Panc1 (cell line): ENCODE data around the gene NAA80. TPM values are rescaled to one million over a fixed set of nuclear protein-coding genes. Genes with fewer than 3 reads are reported as not detected.

Experiments used
- ATAC-seq: fragments of 200-7000 bp; cut with Tn5 transposase; 2 replicates; pipeline ENCODE4 v1.9.1; 2020; ENCODE audit warnings: mild to moderate bottlenecking, moderate library complexity
- BruUV-seq: library from RNA; stranded (reverse); fragments of 400-500 nt; replicated peaks from 2 replicates; lab custom pipeline; 2021; lab: Mats Ljungman, UMichigan
- CTCF ChIA-PET: fragments of 300-600 bp; sonication (Branson Sonifier 250); formaldehyde crosslinking; loops from one replicate; lab custom pipeline; 2022; ENCODE audit warnings: antibody characterized with exemption; lab: Charles Lee
- POLR2A ChIA-PET: fragments of 300-600 bp; sonication (Branson Sonifier 250); formaldehyde crosslinking; loops from one replicate; lab custom pipeline; 2022; ENCODE audit warnings: antibody characterized with exemption; lab: Charles Lee
- DNase-seq: peaks from one replicate; pipeline ENCODE4 v3.0.0-alpha.2; 2010; ENCODE audit warnings: low read depth, low spot score
- H3K27ac ChIP-seq: 2 replicates; pipeline ENCODE4 v1.5.1; 2011; ENCODE audit warnings: mild to moderate bottlenecking, low read length, inconsistent platforms
- H3K27me3 ChIP-seq: fragments of 200-500 bp; sonication (Bioruptor generic); 2 replicates; pipeline ENCODE4 v1.6.0; 2014; ENCODE audit warnings: low read length, inconsistent platforms; ENCODE audit not compliant: control insufficient read depth, insufficient read depth
- H3K36me3 ChIP-seq: fragments of 200-500 bp; sonication (Bioruptor generic); 2 replicates; pipeline ENCODE4 v1.5.1; 2014; ENCODE audit warnings: inconsistent platforms, mild to moderate bottlenecking, low read length, moderate library complexity; ENCODE audit not compliant: control insufficient read depth, insufficient read depth
- H3K4me1 ChIP-seq: 2 replicates; pipeline ENCODE4 v1.5.1; 2011; ENCODE audit warnings: inconsistent platforms, mild to moderate bottlenecking, low read length, moderate library complexity; ENCODE audit not compliant: control insufficient read depth, insufficient read depth
- H3K4me3 ChIP-seq, 2 experiments: 2 replicates each; pipeline ENCODE4 v1.5.1; 2011 to 2012; ENCODE audit warnings: low read depth in 2 of 2, low read length in 2 of 2, mild to moderate bottlenecking in 2 of 2, inconsistent platforms in 1 of 2, moderate library complexity in 1 of 2
- H3K9me3 ChIP-seq: fragments of 200-500 bp; sonication (Bioruptor generic); 2 replicates; pipeline ENCODE4 v1.5.1; 2014; ENCODE audit warnings: low read depth, mild to moderate bottlenecking, inconsistent platforms, low read length, moderate library complexity; ENCODE audit not compliant: control insufficient read depth, insufficient read depth
- CTCF ChIP-seq: fragments of 450-650 bp; IDR thresholded peaks from 2 replicates; pipeline ENCODE4 v1.5.1; 2017; ENCODE audit warnings: mild to moderate bottlenecking
- POLR2AphosphoS5 ChIP-seq: IDR thresholded peaks from 2 replicates; pipeline ENCODE4 v1.6.1; 2012; ENCODE audit warnings: mild to moderate bottlenecking, low read depth, low read length, moderate library complexity
- SIN3A ChIP-seq: IDR thresholded peaks from 2 replicates; pipeline ENCODE4 v1.6.1; 2012; ENCODE audit warnings: low read depth, mild to moderate bottlenecking, low read length, moderate library complexity, borderline replicate concordance; ENCODE audit not compliant: insufficient read depth
- TCF7L2 ChIP-seq: IDR thresholded peaks from 2 replicates; pipeline ENCODE4 v1.6.1; 2011; ENCODE audit warnings: mild to moderate bottlenecking, low read depth, low read length, inconsistent platforms
- in situ Hi-C: cut with HindIII; loops from 2 replicates; pipeline ENCODE4 v1.10.0; 2016; ENCODE audit warnings: low sequenced_read_pairs, low pct_unique_long_range_greater_than_20kb
- intact Hi-C: fragments of 100-400 bp; cut with micrococcal nuclease; formaldehyde crosslinking; loops from one replicate; pipeline ENCODE4 v1.10.0; 2022; ENCODE audit not compliant: unreplicated experiment
- total RNA-seq: library from RNA; stranded (reverse); gene quantifications from one replicate; pipeline ENCODE4 v1.2.1, GENCODE V29; 2021; ENCODE audit not compliant: unreplicated experiment
- TF ChIP-seq, protein P1 (sequence below), 2 experiments: IDR thresholded peaks; 2 replicates each; pipeline ENCODE4 v1.6.1; 2011 to 2012; ENCODE audit warnings: low read depth in 2 of 2, control low read depth in 1 of 2, low read length in 1 of 2, mild to moderate bottlenecking in 1 of 2, moderate library complexity in 1 of 2; ENCODE audit not compliant: insufficient read depth in 1 of 2

Gene NAA80
- total RNA-seq, 1 experiment from 2014 or later: 7.2 TPM

GRCh38 chr3:50256978-50257890, 42.0 kb downstream of the NAA80 start:
- Histone ChIP-seq H3K4me1 (peaks cover 9% of the 10 kb centered on the region), H3K9me3 (no peaks in the 10 kb centered on the region), H3K27ac (no peak overlapping the region), H3K27me3 (no peaks in the 10 kb centered on the region), H3K36me3 (no peaks in the 10 kb centered on the region), H3K4me3 (no peak overlapping the region)
- ChIA-PET POLR2A (no interaction called here), CTCF (interaction anchor here (0.5 to 0.6 kb wide), 2 partner anchors 14 to 1219 kb away, joined by 4 to 7 read pairs; no protein-coding TSS in a partner anchor)
- no TSS peak for BruUV-seq
- TF ChIP-seq CTCF (peak; percentile 29), TCF7L2 (no peak)
- DNase-seq: no peak
- intact Hi-C loops (no loop called here), in situ Hi-C loops (no loop called here)
- 0 out of 2 replicates have a peak, but pooled peaks have one; percentile 24 for ATAC-seq

DNA sequence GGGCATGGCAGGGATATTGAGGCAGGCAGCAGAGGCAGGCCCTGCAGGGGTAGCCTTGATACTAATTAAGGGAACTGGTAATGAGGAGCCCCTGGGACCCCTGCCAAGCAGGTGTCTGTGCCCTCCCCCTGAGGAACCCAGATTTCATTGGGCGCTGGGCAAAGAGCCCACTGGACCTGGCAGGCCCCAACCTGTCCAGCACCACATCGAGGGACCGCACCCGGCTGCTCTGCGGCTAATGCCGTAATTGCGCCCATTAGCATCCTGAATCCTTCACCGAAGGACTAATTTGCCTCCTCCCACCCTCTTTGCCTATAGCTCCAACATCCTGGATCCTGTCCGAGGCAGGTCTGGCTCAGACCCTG, 44.0 kb downstream of the NAA80 start:
- DNase-seq (no peak), ATAC-seq (no peak)
- Histone ChIP-seq H3K36me3 (no peaks in the 10 kb centered on the region), H3K27ac (no peak overlapping the region), H3K4me1 (no peaks in the 10 kb centered on the region; the same call in 1 of the 2 replicates), H3K27me3 (no peaks in the 10 kb centered on the region), H3K9me3 (no peaks in the 10 kb centered on the region), H3K4me3 (no peak overlapping the region)
- intact Hi-C loops: no loop called here
- BruUV-seq: no TSS peak
- CTCF ChIA-PET: no interaction called here
- in situ Hi-C loops: no loop called here
- TF ChIP-seq CTCF: no peak
- TF ChIP-seq, protein P1, sequence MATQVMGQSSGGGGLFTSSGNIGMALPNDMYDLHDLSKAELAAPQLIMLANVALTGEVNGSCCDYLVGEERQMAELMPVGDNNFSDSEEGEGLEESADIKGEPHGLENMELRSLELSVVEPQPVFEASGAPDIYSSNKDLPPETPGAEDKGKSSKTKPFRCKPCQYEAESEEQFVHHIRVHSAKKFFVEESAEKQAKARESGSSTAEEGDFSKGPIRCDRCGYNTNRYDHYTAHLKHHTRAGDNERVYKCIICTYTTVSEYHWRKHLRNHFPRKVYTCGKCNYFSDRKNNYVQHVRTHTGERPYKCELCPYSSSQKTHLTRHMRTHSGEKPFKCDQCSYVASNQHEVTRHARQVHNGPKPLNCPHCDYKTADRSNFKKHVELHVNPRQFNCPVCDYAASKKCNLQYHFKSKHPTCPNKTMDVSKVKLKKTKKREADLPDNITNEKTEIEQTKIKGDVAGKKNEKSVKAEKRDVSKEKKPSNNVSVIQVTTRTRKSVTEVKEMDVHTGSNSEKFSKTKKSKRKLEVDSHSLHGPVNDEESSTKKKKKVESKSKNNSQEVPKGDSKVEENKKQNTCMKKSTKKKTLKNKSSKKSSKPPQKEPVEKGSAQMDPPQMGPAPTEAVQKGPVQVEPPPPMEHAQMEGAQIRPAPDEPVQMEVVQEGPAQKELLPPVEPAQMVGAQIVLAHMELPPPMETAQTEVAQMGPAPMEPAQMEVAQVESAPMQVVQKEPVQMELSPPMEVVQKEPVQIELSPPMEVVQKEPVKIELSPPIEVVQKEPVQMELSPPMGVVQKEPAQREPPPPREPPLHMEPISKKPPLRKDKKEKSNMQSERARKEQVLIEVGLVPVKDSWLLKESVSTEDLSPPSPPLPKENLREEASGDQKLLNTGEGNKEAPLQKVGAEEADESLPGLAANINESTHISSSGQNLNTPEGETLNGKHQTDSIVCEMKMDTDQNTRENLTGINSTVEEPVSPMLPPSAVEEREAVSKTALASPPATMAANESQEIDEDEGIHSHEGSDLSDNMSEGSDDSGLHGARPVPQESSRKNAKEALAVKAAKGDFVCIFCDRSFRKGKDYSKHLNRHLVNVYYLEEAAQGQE (IDR thresholded peaks at IDR 0.05; ENCODE audit: insufficient read depth in 1 of 2, low read depth in 2 of 2, low read length in 1 of 2): no peak
- no peak for TF ChIP-seq SIN3A
- TF ChIP-seq POLR2AphosphoS5: no peak
- no peak for TF ChIP-seq TCF7L2
- POLR2A ChIA-PET: no interaction called here
